H1 (cell line): ENCODE data around the gene CLDN7. TPM values are rescaled to one million over a fixed set of nuclear protein-coding genes. Genes with fewer than 3 reads are reported as not detected.
A peak's percentile ranks its signal among the peaks of the same experiment; 100 is the strongest.

Source experiments
- CTCF ChIA-PET: fragments of 300-600 bp; sonication (Branson Sonifier 250); formaldehyde crosslinking; loops from one replicate; lab custom pipeline; 2021; ENCODE audit not compliant: partially characterized antibody; lab: Charles Lee
- POLR2A ChIA-PET: fragments of 300-600 bp; sonication (Branson Sonifier 250); formaldehyde crosslinking; loops from one replicate; lab custom pipeline; 2021; ENCODE audit warnings: inconsistent platforms; ENCODE audit not compliant: partially characterized antibody; lab: Charles Lee
- DNase-seq, 2 experiments: peaks; one replicate each; pipeline versions ENCODE4 v3.0.0 to v3.0.0-alpha.2; 2010 to 2022; ENCODE audit warnings: low spot score in 2 of 2, low read depth in 1 of 2, mixed read lengths in 1 of 2
- FAIRE-seq: peaks from 2 replicates; lab custom pipeline; 2011; peaks lifted over from hg19 to GRCh38; lab: Jason Lieb, UNC
- H2AFZ ChIP-seq: 2 replicates; pipeline ENCODE4 v1.8.1; 2012; ENCODE audit warnings: low read length, inconsistent platforms
- H2AK5ac ChIP-seq: 2 replicates; pipeline ENCODE4 v1.6.1; 2013; ENCODE audit warnings: low read depth, low read length
- H2BK120ac ChIP-seq: replicated peaks from 2 replicates; pipeline ENCODE3; 2013; ENCODE audit warnings: low read depth, low read length, inconsistent platforms
- H2BK12ac ChIP-seq: 2 replicates; pipeline ENCODE4 v1.6.1; 2013; ENCODE audit warnings: low read depth, low read length
- H2BK15ac ChIP-seq: 2 replicates; pipeline ENCODE4 v1.6.1; 2013; ENCODE audit warnings: low read length
- H2BK20ac ChIP-seq: 2 replicates; pipeline ENCODE4 v1.6.1; 2013; ENCODE audit warnings: low read length
- H2BK5ac ChIP-seq: 2 replicates; pipeline ENCODE4 v1.6.1; 2013; ENCODE audit warnings: low read depth, low read length
- H3K14ac ChIP-seq: 2 replicates; pipeline ENCODE4 v1.6.1; 2013; ENCODE audit warnings: inconsistent platforms; ENCODE audit not compliant: insufficient read length
- H3K18ac ChIP-seq: 2 replicates; pipeline ENCODE4 v1.6.1; 2013; ENCODE audit warnings: low read length; ENCODE audit errors: extremely low read depth
- H3K23ac ChIP-seq: 2 replicates; pipeline ENCODE4 v1.6.1; 2013; ENCODE audit warnings: inconsistent platforms; ENCODE audit not compliant: insufficient read length
- H3K23me2 ChIP-seq: 2 replicates; pipeline ENCODE4 v1.6.1; 2013; ENCODE audit warnings: low read depth, low read length
- H3K27ac ChIP-seq: 2 replicates; pipeline ENCODE4 v1.6.1; 2011; ENCODE audit warnings: low read depth, low read length, inconsistent platforms
- H3K27me3 ChIP-seq, 4 experiments: replicated peaks in 1 of 4; 1 replicate in 1 of 4; 2 replicates in 3 of 4; pipeline versions ENCODE4 v1.6.1 to v1.8.1; 2011 to 2013; ENCODE audit warnings: low read length in 3 of 4, mild to moderate bottlenecking in 3 of 4, inconsistent platforms in 2 of 4, mixed read lengths in 2 of 4, moderate library complexity in 1 of 4; ENCODE audit not compliant: control insufficient read depth in 3 of 4, insufficient read depth in 3 of 4; ENCODE audit errors: extremely low read depth in 1 of 4
- H3K36me3 ChIP-seq, 4 experiments: 2 replicates each; pipeline versions ENCODE4 v1.6.1 to v1.8.1; 2011 to 2013; ENCODE audit warnings: mild to moderate bottlenecking in 4 of 4, low read length in 3 of 4, moderate library complexity in 2 of 4, control low read depth in 1 of 4, inconsistent platforms in 1 of 4; ENCODE audit not compliant: insufficient read depth in 4 of 4, control insufficient read depth in 2 of 4
- H3K4ac ChIP-seq: replicated peaks from 2 replicates; pipeline ENCODE3; 2013; ENCODE audit warnings: low read length, low read depth, mixed read lengths, inconsistent platforms; ENCODE audit not compliant: insufficient read length
- H3K4me1 ChIP-seq, 4 experiments: replicated peaks in 1 of 4; 1 replicate in 1 of 4; 2 replicates in 3 of 4; pipeline versions ENCODE4 v1.6.1 to v1.8.1; 2011 to 2013; ENCODE audit warnings: low read length in 3 of 4, inconsistent platforms in 2 of 4, mixed read lengths in 1 of 4; ENCODE audit not compliant: insufficient read depth in 4 of 4, control insufficient read depth in 3 of 4
- H3K4me2 ChIP-seq, 2 experiments: 2 replicates each; pipeline versions ENCODE4 v1.6.1 to v1.8.1; 2011 to 2013; ENCODE audit warnings: low read depth in 2 of 2, low read length in 2 of 2, control low read depth in 1 of 2, inconsistent platforms in 1 of 2, mild to moderate bottlenecking in 1 of 2; ENCODE audit not compliant: insufficient read depth in 1 of 2
- H3K4me3 ChIP-seq, 4 experiments: fragments of 200-600, 300-600 bp in 1 of 4; sonication (generic), shearing (Covaris generic), sonication (Bioruptor Twin) in 1 of 4; 2 replicates each; pipeline versions ENCODE4 v1.5.1 to v1.8.1; 2011 to 2016; ENCODE audit warnings: low read length in 4 of 4, low read depth in 3 of 4, control low read depth in 2 of 4, inconsistent platforms in 2 of 4, mild to moderate bottlenecking in 2 of 4, mixed read lengths in 1 of 4, moderate library complexity in 1 of 4; ENCODE audit not compliant: insufficient read depth in 2 of 4; ENCODE audit errors: extremely low read depth in 1 of 4
- H3K56ac ChIP-seq: replicated peaks from 2 replicates; pipeline ENCODE3; 2013; ENCODE audit warnings: low read depth, mild to moderate bottlenecking, mixed read lengths, low read length, inconsistent platforms; ENCODE audit not compliant: insufficient read length
- H3K79me1 ChIP-seq: 2 replicates; pipeline ENCODE4 v1.6.1; 2013; ENCODE audit warnings: low read depth, low read length, control low read depth
- H3K79me2 ChIP-seq, 2 experiments: 2 replicates each; pipeline versions ENCODE4 v1.6.1 to v1.8.1; 2012 to 2013; ENCODE audit warnings: low read length in 2 of 2, mild to moderate bottlenecking in 2 of 2, inconsistent platforms in 1 of 2; ENCODE audit not compliant: insufficient read depth in 2 of 2, control insufficient read depth in 1 of 2
- H3K9ac ChIP-seq, 4 experiments: replicated peaks in 1 of 4; 1 replicate in 1 of 4; 2 replicates in 3 of 4; pipeline versions ENCODE4 v1.6.1 to v1.8.1; 2011 to 2013; ENCODE audit warnings: low read depth in 3 of 4, low read length in 3 of 4, control low read depth in 2 of 4, mild to moderate bottlenecking in 2 of 4, moderate library complexity in 2 of 4, inconsistent platforms in 1 of 4; ENCODE audit errors: extremely low read depth in 1 of 4
- H3K9me3 ChIP-seq, 2 experiments: 2 replicates each; pipeline versions ENCODE4 v1.6.1 to v1.8.1; 2012 to 2013; ENCODE audit warnings: mild to moderate bottlenecking in 2 of 2, moderate library complexity in 2 of 2, control low read depth in 1 of 2, inconsistent platforms in 1 of 2, low read depth in 1 of 2, low read length in 1 of 2, mixed read lengths in 1 of 2; ENCODE audit not compliant: insufficient read depth in 2 of 2
- H4K20me1 ChIP-seq, 2 experiments: replicated peaks in 1 of 2; 2 replicates each; pipeline versions ENCODE3 to v1.8.1; 2011 to 2013; ENCODE audit warnings: inconsistent platforms in 2 of 2, low read length in 2 of 2, mild to moderate bottlenecking in 1 of 2; ENCODE audit not compliant: insufficient read depth in 2 of 2, control insufficient read depth in 1 of 2
- H4K5ac ChIP-seq: 2 replicates; pipeline ENCODE4 v1.6.1; 2013; ENCODE audit warnings: low read length, low read depth, mixed read lengths, inconsistent platforms; ENCODE audit not compliant: insufficient read length
- H4K8ac ChIP-seq: 2 replicates; pipeline ENCODE4 v1.8.0; 2013; ENCODE audit warnings: mild to moderate bottlenecking, moderate library complexity, low read length, inconsistent platforms; ENCODE audit not compliant: insufficient read depth; ENCODE audit errors: extremely low read depth
- H4K91ac ChIP-seq: replicated peaks from 2 replicates; pipeline ENCODE3; 2013; ENCODE audit warnings: low read length, mixed read lengths, inconsistent platforms; ENCODE audit not compliant: insufficient read length
- BCL11A ChIP-seq, 2 experiments: IDR thresholded peaks; one replicate each; pipeline ENCODE4 v1.6.1; 2011; ENCODE audit warnings: low read depth in 2 of 2, low read length in 2 of 2, mild to moderate bottlenecking in 2 of 2
- POLR2A ChIP-seq, 2 experiments: IDR thresholded peaks; 1 replicate in 1 of 2; 2 replicates in 1 of 2; pipeline ENCODE4 v1.6.1; 2011; ENCODE audit warnings: low read depth in 2 of 2, low read length in 2 of 2, mild to moderate bottlenecking in 2 of 2; ENCODE audit errors: control extremely low read depth in 1 of 2
- WGBS, 2 experiments: shearing (Covaris generic) in 1 of 2; methylation state at CpG; one replicate each; pipeline versions ENCODE4 v1.1.6 to v1.1.7; 2013 to 2015; ENCODE audit warnings: low lambda C conversion rate in 2 of 2, mixed read lengths in 2 of 2, inconsistent platforms in 1 of 2, low coverage in 1 of 2, missing lambda C conversion rate in 1 of 2; ENCODE audit not compliant: insufficient replicate concordance in 2 of 2, insufficient coverage in 1 of 2, insufficient read length in 1 of 2; ENCODE audit errors: extremely low coverage in 1 of 2, missing lambda C conversion rate in 1 of 2; 5-methylcytosine and 5-hydroxymethylcytosine counted together
- polyA plus RNA-seq, 7 experiments: library from polyadenylated mRNA; depleted of rRNA in 3 of 7; stranded (reverse) in 5 of 7; unstranded in 2 of 7; fragments of >200 nt in 5 of 7; fragments of 200-250 nt in 2 of 7; gene quantifications; 1 replicate in 5 of 7; 2 replicates in 1 of 7; 4 replicates in 1 of 7; pipeline versions ENCODE4 v1.2.1 to v1.2.3, GENCODE V29; 2011 to 2013; ENCODE audit warnings: missing spikeins in 2 of 7, mixed read lengths in 2 of 7
- total RNA-seq: library from RNA; stranded (reverse); fragmentation: NEBNext Ultra II Directional; extraction: Animal tissue kit (Norgen Biotek cat#: 25700); gene quantifications from 2 replicates; pipeline ENCODE4 v1.2.1, GENCODE V29; 2021

The CLDN7 gene
- total and polyA plus RNA-seq, 2 of the 8 experiments (the other 6 are each of a cell fraction or from before 2014, with no cell fraction given), result 118 to 119 TPM

DNA sequence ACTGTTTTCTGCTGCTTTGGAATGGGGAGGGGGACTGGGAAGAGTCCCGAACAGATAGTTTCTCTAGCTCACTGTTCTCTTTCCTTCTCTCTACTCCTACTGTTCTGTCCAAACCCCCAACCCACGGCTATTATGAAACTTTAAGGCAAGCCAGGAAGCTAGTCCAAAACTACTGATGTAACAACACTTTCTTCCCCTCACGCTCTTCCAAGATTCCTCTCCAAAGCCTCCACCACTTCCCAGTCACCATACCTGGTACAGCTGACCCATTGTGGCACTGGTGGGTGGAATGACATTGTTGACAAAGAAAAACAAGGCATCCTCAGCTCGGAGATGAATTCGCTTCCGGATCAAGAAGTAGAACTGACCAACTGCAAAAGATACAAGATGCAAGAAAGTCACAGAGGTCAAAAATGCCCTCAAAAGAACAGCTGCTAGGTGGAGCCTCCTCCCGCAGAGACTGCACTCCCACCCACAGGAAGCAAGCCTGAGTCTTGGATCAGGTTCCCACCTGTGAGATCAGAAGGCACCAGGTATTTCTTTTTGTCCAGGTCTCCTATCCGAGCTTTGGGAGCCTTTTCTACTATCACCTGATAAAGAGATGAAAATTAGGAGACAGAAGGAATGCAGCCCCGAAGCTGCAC lies 21.1 kb downstream of the CLDN7 start:
- ChIA-PET POLR2A (interaction anchor here (0.8 to 19.7 kb wide), 16 partner anchors 7 to 338 kb away, joined by 3 to 386 read pairs (median 8); partner anchors contain the start of genes ACADVL, CD68, CLDN7 and CTDNEP1), CTCF (interaction anchor here (0.8 to 4.1 kb wide), 11 partner anchors 9 to 214 kb away, joined by 3 to 27 read pairs (median 4); partner anchors contain the start of genes ACADVL and SLC2A4)
- Histone ChIP-seq H3K4me3 (peak overlapping the region; percentile 73 to 90 (median 84)), H4K5ac (no peak overlapping the region), H2BK120ac (no peak overlapping the region), H2BK20ac (no peak overlapping the region), H3K56ac (no peak overlapping the region), H2BK5ac (peak overlapping the region; percentile 28; the same call in 1 of the 2 replicates), H3K23me2 (peaks cover 18% of the 10 kb centered on the region), H3K4me2 (peak overlapping the region; percentile 92 to 93), H2AK5ac (no peak overlapping the region), H3K36me3 (peaks cover 8 to 43% (median 27%) of the 10 kb centered on the region in 4 experiments; a peak in 7 of 8 replicates), H2BK12ac (no peak overlapping the region), H3K79me2 (peaks cover 0 to 42% of the 10 kb centered on the region in 2 experiments; a peak in 2 of 4 replicates), H2AFZ (no peak overlapping the region), H3K23ac (no peak overlapping the region), H4K8ac (no peak overlapping the region), H4K91ac (no peak overlapping the region), H3K4ac (no peak overlapping the region), H2BK15ac (0 out of 2 replicates have a peak overlapping the region, but pooled peaks have one; percentile 5), H4K20me1 (peaks cover 8 to 10% of the 10 kb centered on the region in 2 experiments), H3K18ac (no peak overlapping the region), H3K14ac (no peak overlapping the region), H3K4me1 (peaks cover 5 to 20% (median 11%) of the 10 kb centered on the region in 4 experiments; a peak in 6 of 7 replicates), H3K9me3 (no peaks in the 10 kb centered on the region), H3K27ac (peak overlapping the region; percentile 86), H3K9ac (peak overlapping the region; percentile 83 to 94 (median 89)), H3K27me3 (no peaks in the 10 kb centered on the region), H3K79me1 (peaks cover 8% of the 10 kb centered on the region)
- no peak for DNase-seq
- TF ChIP-seq BCL11A (IDR thresholded peaks at IDR 0.05; ENCODE audit: low read depth in 2 of 2, low read length in 2 of 2), result no peak
- TF ChIP-seq POLR2A (IDR thresholded peaks at IDR 0.05; ENCODE audit: control extremely low read depth in 1 of 2, low read depth in 2 of 2, low read length in 2 of 2), result 0 out of 3 replicates have a peak, but pooled peaks of 1 of the 2 experiments have one; percentile 64
- WGBS, 2 experiments, result 64% methylated on average over 9 of the region's 9 CpGs; no CpG with 5 or more reads in 1 of the 2 experiments
- FAIRE-seq, result no peak
